Osteoblast (primary cell): ENCODE data around the gene MOB2. TPM values are rescaled to one million over a fixed set of nuclear protein-coding genes. Genes with fewer than 3 reads are reported as not detected.

Experiments
- DNase-seq: peaks from one replicate; pipeline ENCODE4 v3.0.0; 2011; ENCODE audit warnings: low spot score, mixed read lengths; ENCODE audit not compliant: insufficient read length; ENCODE audit errors: missing footprints
- H2AFZ ChIP-seq: 2 replicates; pipeline ENCODE4 v1.6.0; 2011; ENCODE audit warnings: mild to moderate bottlenecking, low read length
- H3K27ac ChIP-seq: 2 replicates; pipeline ENCODE4 v1.5.1; 2011; ENCODE audit warnings: mild to moderate bottlenecking, low read depth, low read length, moderate library complexity
- H3K27me3 ChIP-seq: 2 replicates; pipeline ENCODE4 v1.6.0; 2012; ENCODE audit warnings: mild to moderate bottlenecking, control low read depth, inconsistent platforms, low read length, moderate library complexity; ENCODE audit not compliant: insufficient read depth
- H3K36me3 ChIP-seq: 2 replicates; pipeline ENCODE4 v1.5.1; 2011; ENCODE audit warnings: mild to moderate bottlenecking, low read length, control low read depth, moderate library complexity; ENCODE audit not compliant: insufficient read depth
- H3K4me1 ChIP-seq: 2 replicates; pipeline ENCODE4 v1.5.1; 2011; ENCODE audit warnings: mild to moderate bottlenecking, low read length, control low read depth, moderate library complexity; ENCODE audit not compliant: insufficient read depth
- H3K4me2 ChIP-seq: 2 replicates; pipeline ENCODE4 v1.6.0; 2011; ENCODE audit warnings: mild to moderate bottlenecking, low read length; ENCODE audit not compliant: insufficient read depth
- H3K4me3 ChIP-seq: fragments of 200-600 bp; sonication (generic); 3 replicates; pipeline ENCODE4 v1.5.1; 2012; ENCODE audit warnings: mild to moderate bottlenecking, low read length, inconsistent platforms; ENCODE audit not compliant: insufficient read depth
- H3K79me2 ChIP-seq: 2 replicates; pipeline ENCODE4 v1.6.0; 2012; ENCODE audit warnings: mild to moderate bottlenecking, low read length, control low read depth, inconsistent platforms; ENCODE audit not compliant: insufficient read depth
- H3K9me3 ChIP-seq: 2 replicates; pipeline ENCODE4 v1.5.1; 2011; ENCODE audit warnings: low read depth, low read length, control low read depth
- H4K20me1 ChIP-seq: 2 replicates; pipeline ENCODE4 v1.6.0; 2012; ENCODE audit warnings: mild to moderate bottlenecking, low read length, control low read depth; ENCODE audit not compliant: insufficient read depth
- CTCF ChIP-seq: IDR thresholded peaks from 2 replicates; pipeline ENCODE4 v1.5.1; 2011; ENCODE audit warnings: mild to moderate bottlenecking, low read depth, low read length, moderate library complexity; ENCODE audit errors: extremely low read depth
- total RNA-seq: library from RNA; depleted of rRNA; stranded (reverse); fragments of >200 nt; gene quantifications from 2 replicates; pipeline ENCODE4 v1.2.3, GENCODE V29; 2012

The MOB2 gene
- total RNA-seq, 1 donor = 28.2 TPM

- H3K4me1 ChIP-seq = no peaks in the 10 kb centered on the region
- TF ChIP-seq CTCF = no peak
- no peaks in the 10 kb centered on the region for H3K36me3 ChIP-seq
- H4K20me1 ChIP-seq = peaks cover 78% of the 10 kb centered on the region
- H3K4me3 ChIP-seq = no peak overlapping the region
- H3K27ac ChIP-seq = no peak overlapping the region
- H3K79me2 ChIP-seq = peaks cover 79% of the 10 kb centered on the region
- no peak overlapping the region for H3K4me2 ChIP-seq
- no peaks in the 10 kb centered on the region for H3K9me3 ChIP-seq
- DNase-seq = no peak
- H2AFZ ChIP-seq = no peak overlapping the region
- H3K27me3 ChIP-seq = no peaks in the 10 kb centered on the region
These were observed 40.2 kb upstream of the MOB2 start for GRCh38 chr11:1526785-1527184.

GRCh38 chr11:1523779-1524178, 37.2 kb upstream of the MOB2 start:
- Histone ChIP-seq H4K20me1 (peaks cover 68% of the 10 kb centered on the region), H2AFZ (no peak overlapping the region)

GRCh38 chr11:1523077-1523476, 36.5 kb upstream of the MOB2 start:
- Histone ChIP-seq H3K27me3 (no peaks in the 10 kb centered on the region), H3K36me3 (no peaks in the 10 kb centered on the region), H3K9me3 (no peaks in the 10 kb centered on the region), H3K79me2 (peaks cover 68% of the 10 kb centered on the region), H3K4me3 (no peak overlapping the region), H4K20me1 (peaks cover 67% of the 10 kb centered on the region), H2AFZ (no peak overlapping the region), H3K4me1 (no peaks in the 10 kb centered on the region), H3K27ac (no peak overlapping the region), H3K4me2 (no peak overlapping the region)
- TF ChIP-seq CTCF = no peak
- DNase-seq = no peak

More at GRCh38 chr11:1523779-1524178, 37.2 kb upstream of the MOB2 start:
- H3K4me3 ChIP-seq = no peak overlapping the region
- H3K9me3 ChIP-seq = no peaks in the 10 kb centered on the region
- H3K79me2 ChIP-seq = peaks cover 69% of the 10 kb centered on the region
- DNase-seq = peak; percentile 77
- H3K27ac ChIP-seq = no peak overlapping the region
- no peak for TF ChIP-seq CTCF
- H3K27me3 ChIP-seq = no peaks in the 10 kb centered on the region
- no peak overlapping the region for H3K4me2 ChIP-seq
- no peaks in the 10 kb centered on the region for H3K36me3 ChIP-seq
- H3K4me1 ChIP-seq = no peaks in the 10 kb centered on the region

GRCh38 chr11:1522081-1522424, 35.5 kb upstream of the MOB2 start:
- Histone ChIP-seq H2AFZ (no peak overlapping the region), H3K4me1 (no peaks in the 10 kb centered on the region), H3K9me3 (no peaks in the 10 kb centered on the region), H3K27ac (no peak overlapping the region), H3K27me3 (no peaks in the 10 kb centered on the region), H3K4me2 (no peak overlapping the region), H4K20me1 (peaks cover 72% of the 10 kb centered on the region), H3K36me3 (no peaks in the 10 kb centered on the region), H3K79me2 (peaks cover 73% of the 10 kb centered on the region), H3K4me3 (no peak overlapping the region)
- DNase-seq = no peak
- TF ChIP-seq CTCF = no peak
